D721Med (cell line): ENCODE results near the gene SDC1.
"Not testable (repeated sequence)": the region's sequence is repeated elsewhere in the genome, so short reads cannot be mapped to it uniquely, and the experiment has no call there.

Experiments used
- DNase-seq: peaks from one replicate; pipeline ENCODE4 v3.0.0; 2011; ENCODE audit warnings: low spot score; ENCODE audit not compliant: insufficient read length
- FAIRE-seq: peaks from 2 replicates; lab custom pipeline; 2011; peaks lifted over from hg19 to GRCh38; lab: Jason Lieb, UNC
- TF ChIP-seq, protein P1 (sequence below): IDR thresholded peaks from 2 replicates; pipeline ENCODE4 v1.5.1; 2012; ENCODE audit warnings: mild to moderate bottlenecking, control low read depth; ENCODE audit not compliant: insufficient read depth; ENCODE audit errors: missing control alignments

The SDC1 gene

GRCh38 chr2:20198001-20198400 is 26.9 kb downstream of the SDC1 start:
- DNase-seq (no peak), FAIRE-seq (no peak)
- TF ChIP-seq, protein P1, sequence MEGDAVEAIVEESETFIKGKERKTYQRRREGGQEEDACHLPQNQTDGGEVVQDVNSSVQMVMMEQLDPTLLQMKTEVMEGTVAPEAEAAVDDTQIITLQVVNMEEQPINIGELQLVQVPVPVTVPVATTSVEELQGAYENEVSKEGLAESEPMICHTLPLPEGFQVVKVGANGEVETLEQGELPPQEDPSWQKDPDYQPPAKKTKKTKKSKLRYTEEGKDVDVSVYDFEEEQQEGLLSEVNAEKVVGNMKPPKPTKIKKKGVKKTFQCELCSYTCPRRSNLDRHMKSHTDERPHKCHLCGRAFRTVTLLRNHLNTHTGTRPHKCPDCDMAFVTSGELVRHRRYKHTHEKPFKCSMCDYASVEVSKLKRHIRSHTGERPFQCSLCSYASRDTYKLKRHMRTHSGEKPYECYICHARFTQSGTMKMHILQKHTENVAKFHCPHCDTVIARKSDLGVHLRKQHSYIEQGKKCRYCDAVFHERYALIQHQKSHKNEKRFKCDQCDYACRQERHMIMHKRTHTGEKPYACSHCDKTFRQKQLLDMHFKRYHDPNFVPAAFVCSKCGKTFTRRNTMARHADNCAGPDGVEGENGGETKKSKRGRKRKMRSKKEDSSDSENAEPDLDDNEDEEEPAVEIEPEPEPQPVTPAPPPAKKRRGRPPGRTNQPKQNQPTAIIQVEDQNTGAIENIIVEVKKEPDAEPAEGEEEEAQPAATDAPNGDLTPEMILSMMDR: no peak

GRCh38 chr2:20197192-20197591 is 27.7 kb downstream of the SDC1 start:
- TF ChIP-seq, protein P1: no peak
- FAIRE-seq (no peak), DNase-seq (no peak)

DNA sequence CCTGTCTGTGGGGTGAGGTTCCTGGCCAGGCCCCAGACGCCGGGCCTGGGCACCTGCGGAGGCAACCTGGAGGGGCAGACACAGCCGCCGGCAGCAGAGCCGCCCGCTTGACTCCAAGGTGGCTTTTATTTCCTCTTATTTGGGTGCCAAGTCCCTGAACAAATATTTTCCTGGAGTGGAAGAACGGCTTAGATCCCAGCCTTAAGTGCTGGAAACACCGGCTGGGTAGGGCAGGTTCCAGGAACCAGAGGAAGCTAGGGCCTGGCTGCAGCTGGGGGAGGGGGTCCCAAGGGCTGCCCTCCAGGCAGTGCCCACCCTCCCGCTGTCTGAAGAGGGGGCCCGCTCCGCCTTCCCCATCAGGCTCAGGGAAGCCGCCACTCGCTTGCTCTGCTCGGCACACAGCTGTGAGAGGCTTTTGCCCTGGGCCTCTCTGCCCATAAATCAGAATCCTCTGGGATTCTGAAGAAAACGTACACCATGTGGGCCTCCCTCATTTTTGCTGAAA is 28.2 kb downstream of the SDC1 start:
- TF ChIP-seq, protein P1: no peak
- no peak for DNase-seq
- no peak for FAIRE-seq

- no peak for DNase-seq
- no peak for FAIRE-seq
- TF ChIP-seq, protein P1: no peak
These were observed 28.8 kb downstream of the SDC1 start for GRCh38 chr2:20196053-20196656.

- DNase-seq (no peak), FAIRE-seq (no peak)
- TF ChIP-seq, protein P1: no peak
These were observed 29.4 kb downstream of the SDC1 start for GRCh38 chr2:20195431-20196033.

GRCh38 chr2:20195016-20195411 is 29.9 kb downstream of the SDC1 start:
- not testable (repeated sequence) for DNase-seq, FAIRE-seq

- TF ChIP-seq, protein P1: no peak
- no peak for DNase-seq
- FAIRE-seq: no peak
These were observed 30.6 kb downstream of the SDC1 start for GRCh38 chr2:20194097-20195015.
